K562 (cell line): ENCODE results near the gene PRSS56. TPM values are rescaled to one million over a fixed set of nuclear protein-coding genes. Genes with fewer than 3 reads are reported as not detected.

ENCODE experiments used
- ATAC-seq: fragments of 200-7000 bp; cut with Tn5 transposase; 3 replicates; pipeline ENCODE4 v1.9.1; 2020; ENCODE audit warnings: moderate library complexity
- BruUV-seq: library from RNA; stranded (reverse); fragments of 400-500 nt; replicated peaks from 2 replicates; lab custom pipeline; 2021; lab: Mats Ljungman, UMichigan
- CTCF ChIA-PET: fragments of 300-600 bp; formaldehyde crosslinking; extraction: SDS; loops from one replicate; lab custom pipeline; 2021; ENCODE audit warnings: low intra/inter-chr PET ratio; lab: Yijun Ruan, JAX
- POLR2A ChIA-PET: fragments of 300-600, 350-650 bp; sonication (Branson Sonifier 250); formaldehyde crosslinking; extraction: SDS; loops from one replicate; lab custom pipeline; 2021; ENCODE audit warnings: antibody characterized with exemption, inconsistent platforms; lab: Yijun Ruan, JAX
- DNase-seq, 4 experiments: peaks; one replicate each; pipeline versions ENCODE4 v3.0.0 to v3.0.0-alpha.2; 2011 to 2018; ENCODE audit warnings: low spot score in 3 of 4, mixed read lengths in 3 of 4; ENCODE audit errors: extremely low read depth in 1 of 4
- FAIRE-seq: peaks from 2 replicates; lab custom pipeline; 2011; peaks lifted over from hg19 to GRCh38; lab: Jason Lieb, UNC
- H2AFZ ChIP-seq: 2 replicates; pipeline ENCODE4 v1.6.0; 2011; ENCODE audit warnings: low read depth, low read length, control low read depth, inconsistent platforms
- H3K27ac ChIP-seq: fragments of 200-600 bp; 3 replicates; pipeline ENCODE4 v1.8.0; 2011; ENCODE audit warnings: low read depth, mild to moderate bottlenecking, control low read depth, inconsistent platforms, low read length, moderate library complexity, mixed read lengths; ENCODE audit errors: extremely low read depth
- H3K27me3 ChIP-seq, 2 experiments: fragments of 300-600 bp in 1 of 2; 2 replicates in 1 of 2; 3 replicates in 1 of 2; pipeline versions ENCODE4 v1.6.0 to v1.8.0; 2011; ENCODE audit warnings: inconsistent platforms in 2 of 2, low read length in 2 of 2, mild to moderate bottlenecking in 1 of 2, mixed read lengths in 1 of 2, moderate library complexity in 1 of 2; ENCODE audit not compliant: control insufficient read depth in 2 of 2, insufficient read depth in 2 of 2
- H3K36me3 ChIP-seq: fragments of 300-600 bp; 3 replicates; pipeline ENCODE4 v1.8.0; 2011; ENCODE audit warnings: mild to moderate bottlenecking, low read length, inconsistent platforms; ENCODE audit not compliant: control insufficient read depth, insufficient read depth
- H3K4me1 ChIP-seq, 2 experiments: fragments of 200-600 bp in 1 of 2; replicated peaks in 1 of 2; 2 replicates in 1 of 2; 3 replicates in 1 of 2; pipeline versions ENCODE4 v1.5.1 to v1.8.0; 2011; ENCODE audit warnings: inconsistent platforms in 2 of 2, low read length in 2 of 2, mild to moderate bottlenecking in 1 of 2, mixed read lengths in 1 of 2, moderate library complexity in 1 of 2; ENCODE audit not compliant: control insufficient read depth in 2 of 2, insufficient read depth in 2 of 2
- H3K4me2 ChIP-seq: 2 replicates; pipeline ENCODE4 v1.6.1; 2011; ENCODE audit warnings: low read length, control low read depth, inconsistent platforms, mixed read lengths; ENCODE audit not compliant: insufficient read depth
- H3K4me3 ChIP-seq: fragments of 200-600 bp; sonication (generic), shearing (Covaris generic); 2 replicates; pipeline ENCODE4 v1.5.1; 2016; ENCODE audit warnings: control low read depth, inconsistent platforms
- H3K79me2 ChIP-seq: fragments of 200-600 bp; 3 replicates; pipeline ENCODE4 v1.8.0; 2011; ENCODE audit warnings: low read length, inconsistent platforms; ENCODE audit not compliant: control insufficient read depth, insufficient read depth
- H3K9ac ChIP-seq, 2 experiments: 2 replicates each; pipeline versions ENCODE4 v1.6.0 to v1.6.1; 2011; ENCODE audit warnings: low read depth in 2 of 2, low read length in 2 of 2, control low read depth in 1 of 2, inconsistent platforms in 1 of 2, mild to moderate bottlenecking in 1 of 2, mixed read lengths in 1 of 2; ENCODE audit not compliant: insufficient read depth in 1 of 2
- H3K9me1 ChIP-seq: one replicate; pipeline ENCODE4 v1.6.0; 2011; ENCODE audit warnings: inconsistent platforms, mild to moderate bottlenecking, low read length, moderate library complexity; ENCODE audit not compliant: control insufficient read depth, insufficient read depth
- H3K9me3 ChIP-seq: replicated peaks from 2 replicates; pipeline ENCODE4 v1.5.1; 2011; ENCODE audit warnings: low read depth, low read length, inconsistent platforms; ENCODE audit not compliant: control insufficient read depth, insufficient read depth
- H4K20me1 ChIP-seq: replicated peaks from 2 replicates; pipeline ENCODE4 v1.6.1; 2011; ENCODE audit warnings: low read length, inconsistent platforms, mixed read lengths; ENCODE audit not compliant: control insufficient read depth, insufficient read depth
- CEBPB ChIP-seq: fragments of 450-650 bp; IDR thresholded peaks from 2 replicates; pipeline ENCODE4 v1.6.1; 2016; ENCODE audit warnings: missing genetic modification characterization, missing compliant biosample characterization
- MAFF ChIP-seq: IDR thresholded peaks from 2 replicates; pipeline ENCODE4 v1.6.1; 2012; ENCODE audit warnings: low read length, improper control_type of control experiment
- MAX ChIP-seq: sonication (generic); formaldehyde crosslinking; IDR thresholded peaks from 2 replicates; pipeline ENCODE4 v1.9.0; 2022; ENCODE audit warnings: mild to moderate bottlenecking, missing genetic modification reagents
- MXI1 ChIP-seq: IDR thresholded peaks from 2 replicates; pipeline ENCODE4 v1.6.1; 2011; ENCODE audit warnings: low read depth, mild to moderate bottlenecking, improper control_type of control experiment, low read length
- PHF21A ChIP-seq: fragments of 450-650 bp; IDR thresholded peaks from 2 replicates; pipeline ENCODE4 v1.6.1; 2017; ENCODE audit warnings: low read depth, borderline replicate concordance
- PTTG1 ChIP-seq: fragments of 450-650 bp; IDR thresholded peaks from 2 replicates; pipeline ENCODE4 v1.6.1; 2016; ENCODE audit warnings: low read depth, mild to moderate bottlenecking, missing genetic modification characterization, missing compliant biosample characterization
- RBBP5 ChIP-seq: fragments of 200-600 bp; sonication (generic); IDR thresholded peaks from 2 replicates; pipeline ENCODE4 v1.6.1; 2012; ENCODE audit warnings: borderline replicate concordance, mild to moderate bottlenecking, low read length, control low read depth, inconsistent platforms; ENCODE audit not compliant: insufficient read depth, poor library complexity, severe bottlenecking
- SAFB ChIP-seq: fragments of 200-400 bp; formaldehyde crosslinking; IDR thresholded peaks from 2 replicates; pipeline ENCODE4 v1.6.1; 2017; ENCODE audit warnings: low read depth, low read length, borderline replicate concordance
- SIRT6 ChIP-seq: IDR thresholded peaks from one replicate; pipeline ENCODE4 v1.6.1; 2012; ENCODE audit warnings: low read depth, mild to moderate bottlenecking, control low read depth, inconsistent platforms, low read length, moderate library complexity
- SMARCA4 ChIP-seq: fragments of 450-650 bp; IDR thresholded peaks from 2 replicates; pipeline ENCODE4 v1.6.1; 2016
- SMC3 ChIP-seq: conservative IDR thresholded peaks from 2 replicates; pipeline ENCODE4 v1.6.1; 2011; ENCODE audit warnings: low read depth, low read length, improper control_type of control experiment; ENCODE audit not compliant: insufficient read depth
- SRSF1 ChIP-seq: fragments of 200-400 bp; formaldehyde crosslinking; IDR thresholded peaks from 2 replicates; pipeline ENCODE4 v1.6.1; 2017; ENCODE audit warnings: mild to moderate bottlenecking, low read depth, low read length, moderate library complexity
- THRB ChIP-seq: fragments of 450-650 bp; formaldehyde crosslinking; conservative IDR thresholded peaks from 2 replicates; pipeline ENCODE4 v1.4.0; 2022; ENCODE audit warnings: mild to moderate bottlenecking, missing genetic modification characterization
- ZFP1 ChIP-seq: fragments of 450-650 bp; formaldehyde crosslinking; IDR thresholded peaks from 2 replicates; pipeline ENCODE4 v1.4.0; 2020; ENCODE audit warnings: mild to moderate bottlenecking, mixed read lengths
- ZNF764 ChIP-seq: fragments of 250-450 bp; sonication (Bioruptor Pico); IDR thresholded peaks from 2 replicates; pipeline ENCODE4 v1.4.0; 2020; ENCODE audit warnings: low read depth, mild to moderate bottlenecking, moderate library complexity
- WGBS: fragments of 100-300 bp; shearing (Covaris generic); methylation state at CpG from one replicate; pipeline ENCODE4 v1.1.6; 2016; ENCODE audit warnings: low coverage, mixed read lengths; ENCODE audit not compliant: insufficient coverage; ENCODE audit errors: missing lambda C conversion rate; 5-methylcytosine and 5-hydroxymethylcytosine counted together
- in situ Hi-C: fragments of 300-500 bp; cut with MboI; formaldehyde crosslinking; loops from 4 replicates; pipeline ENCODE4 v1.15.0; 2018; ENCODE audit warnings: inconsistent platforms, mixed read lengths
- intact Hi-C: fragments of 100-400 bp; cut with micrococcal nuclease; formaldehyde crosslinking; loops from 2 replicates; pipeline ENCODE4 v1.14.2; 2022
- polyA plus RNA-seq, 8 experiments: library from polyadenylated mRNA; depleted of rRNA in 4 of 8; stranded (reverse) in 5 of 8; unstranded in 3 of 8; fragments of >200 nt; fragmentation: Nextera tagmentation in 2 of 8; fragmentation: Illumina TruSeq in 1 of 8; extraction: Ambion mirVana in 2 of 8; extraction: Trizol in 1 of 8; gene quantifications; 2 replicates each; pipeline versions ENCODE4 v1.2.1 to v1.2.3, GENCODE V29; 2011 to 2014; ENCODE audit warnings: inconsistent platforms in 1 of 8, missing spikeins in 1 of 8
- total RNA-seq, 7 experiments: library from RNA; depleted of rRNA in 6 of 7; stranded (reverse); fragments of >200 nt in 6 of 7; fragmentation: Illumina TruSeq in 2 of 7; extraction: Trizol in 2 of 7; gene quantifications; 2 replicates each; pipeline versions ENCODE4 v1.2.1 to v1.2.3, GENCODE V29; 2011 to 2021; ENCODE audit warnings: low replicate concordance in 1 of 7
- TF ChIP-seq, protein P1 (sequence below): fragments of 450-650 bp; formaldehyde crosslinking; IDR thresholded peaks from 2 replicates; pipeline ENCODE4 v1.4.0; 2020; ENCODE audit warnings: mild to moderate bottlenecking, moderate library complexity
- TF ChIP-seq, protein P2 (sequence below): sonication (generic); formaldehyde crosslinking; IDR thresholded peaks from 2 replicates; pipeline ENCODE4 v1.8.0; 2022; ENCODE audit warnings: mild to moderate bottlenecking, missing genetic modification reagents

The PRSS56 gene
- total and polyA plus RNA-seq, 9 of the 15 experiments (the other 6 are each of a cell fraction or from before 2014, with no cell fraction given), result not detected

DNA sequence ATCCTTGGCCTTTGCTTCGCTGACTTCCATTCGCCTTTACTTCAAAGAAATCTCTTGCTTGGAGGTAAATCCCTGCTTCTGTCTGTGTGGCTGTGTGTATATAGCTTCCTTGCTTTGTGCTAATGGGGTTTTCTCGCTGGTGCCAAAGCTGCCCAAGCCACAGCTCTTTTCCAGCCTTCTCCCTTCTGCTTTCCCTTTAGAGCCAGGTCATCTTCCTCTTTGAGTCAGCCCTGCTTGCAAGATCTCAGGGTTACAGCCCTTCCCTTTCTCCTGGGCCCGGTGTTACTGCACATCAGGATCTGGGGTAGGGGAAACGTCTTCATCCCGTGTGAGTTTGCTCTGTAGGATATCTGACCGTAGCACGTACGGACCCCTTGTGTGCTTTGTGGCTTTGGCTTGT lies 49.4 kb downstream of the PRSS56 start:
- TF ChIP-seq CEBPB (no peak), ZNF764 (CRISPR knock-in tag) (no peak), SMARCA4 (no peak), RBBP5 (no peak), SRSF1 (no peak), PTTG1 (no peak), PHF21A (no peak), MAX (no peak), SMC3 (no peak), THRB (CRISPR knock-in tag) (no peak), ZFP1 (CRISPR knock-in tag) (no peak), MXI1 (no peak), SAFB (no peak), MAFF (no peak), SIRT6 (no peak)
- TF ChIP-seq, protein P1, sequence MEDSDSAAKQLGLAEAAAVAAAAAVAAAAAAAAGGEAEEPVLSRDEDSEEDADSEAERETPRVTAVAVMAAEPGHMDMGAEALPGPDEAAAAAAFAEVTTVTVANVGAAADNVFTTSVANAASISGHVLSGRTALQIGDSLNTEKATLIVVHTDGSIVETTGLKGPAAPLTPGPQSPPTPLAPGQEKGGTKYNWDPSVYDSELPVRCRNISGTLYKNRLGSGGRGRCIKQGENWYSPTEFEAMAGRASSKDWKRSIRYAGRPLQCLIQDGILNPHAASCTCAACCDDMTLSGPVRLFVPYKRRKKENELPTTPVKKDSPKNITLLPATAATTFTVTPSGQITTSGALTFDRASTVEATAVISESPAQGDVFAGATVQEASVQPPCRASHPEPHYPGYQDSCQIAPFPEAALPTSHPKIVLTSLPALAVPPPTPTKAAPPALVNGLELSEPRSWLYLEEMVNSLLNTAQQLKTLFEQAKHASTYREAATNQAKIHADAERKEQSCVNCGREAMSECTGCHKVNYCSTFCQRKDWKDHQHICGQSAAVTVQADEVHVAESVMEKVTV (CRISPR knock-in tag), result no peak
- TF ChIP-seq, protein P2, sequence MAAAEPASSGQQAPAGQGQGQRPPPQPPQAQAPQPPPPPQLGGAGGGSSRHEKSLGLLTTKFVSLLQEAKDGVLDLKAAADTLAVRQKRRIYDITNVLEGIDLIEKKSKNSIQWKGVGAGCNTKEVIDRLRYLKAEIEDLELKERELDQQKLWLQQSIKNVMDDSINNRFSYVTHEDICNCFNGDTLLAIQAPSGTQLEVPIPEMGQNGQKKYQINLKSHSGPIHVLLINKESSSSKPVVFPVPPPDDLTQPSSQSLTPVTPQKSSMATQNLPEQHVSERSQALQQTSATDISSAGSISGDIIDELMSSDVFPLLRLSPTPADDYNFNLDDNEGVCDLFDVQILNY (CRISPR knock-in tag), result no peak
- DNase-seq, result no peak
- no peak for ATAC-seq
- 96% methylated on average over 8 of the region's 9 CpGs for WGBS
- in situ Hi-C loops, result no loop called here
- no peaks in the 10 kb centered on the region for H4K20me1 ChIP-seq
- H3K27ac ChIP-seq, result no peak overlapping the region
- intact Hi-C loops, result no loop called here
- H2AFZ ChIP-seq, result no peak overlapping the region
- no peaks in the 10 kb centered on the region for H3K4me1 ChIP-seq
- no peak overlapping the region for H3K9ac ChIP-seq
- H3K27me3 ChIP-seq, result no peaks in the 10 kb centered on the region
- no peak overlapping the region for H3K4me2 ChIP-seq
- no TSS peak for BruUV-seq
- no peak overlapping the region for H3K4me3 ChIP-seq
- peaks cover 66% of the 10 kb centered on the region; the same call in 2 of the 3 replicates for H3K36me3 ChIP-seq
- H3K9me3 ChIP-seq, result no peaks in the 10 kb centered on the region
- CTCF ChIA-PET, result no interaction called here
- POLR2A ChIA-PET, result interaction anchor here (1.5 kb wide), 1 partner anchor 9 kb away, joined by 4 read pairs; no protein-coding TSS in a partner anchor
- H3K9me1 ChIP-seq, result no peaks in the 10 kb centered on the region
- H3K79me2 ChIP-seq, result no peaks in the 10 kb centered on the region
- FAIRE-seq, result no peak
